IPS-11a (cell line): ENCODE measurements around the gene RNF31.
A peak's percentile ranks its signal among the peaks of the same experiment; 100 is the strongest.
"Not testable (repeated sequence)": the region's sequence is repeated elsewhere in the genome, so short reads cannot be mapped to it uniquely, and the experiment has no call there.

Experiments used
- H3K4me3 ChIP-seq: one replicate; pipeline ENCODE4 v1.5.1; 2013; ENCODE audit warnings: low read depth, low read length, control low read depth

Gene RNF31

GRCh38 chr14:24146978-24147760 lies at the start of gene RNF31:
Gene RNF31, plus strand, starts transcription at chr14:24147498. Its CDS starts 201 bp downstream, at chr14:24147699.
- peak within 1 kb of the TSS; percentile 94 for H3K4me3 ChIP-seq

- H3K4me3 ChIP-seq = no peak overlapping the region
These were observed 48.9 kb upstream of the RNF31 start for GRCh38 chr14:24098229-24098926.

- H3K4me3 ChIP-seq = no peak overlapping the region
These were observed 48.1 kb upstream of the RNF31 start for GRCh38 chr14:24098927-24099813.

GRCh38 chr14:24100197-24100981 lies 46.9 kb upstream of the RNF31 start:
- no peak overlapping the region for H3K4me3 ChIP-seq

GRCh38 chr14:24100982-24101494 lies 46.3 kb upstream of the RNF31 start:
- H3K4me3 ChIP-seq = no peak overlapping the region

GRCh38 chr14:24102357-24103048 lies 44.8 kb upstream of the RNF31 start:
- no peak overlapping the region for H3K4me3 ChIP-seq

GRCh38 chr14:24103451-24103850 lies 43.8 kb upstream of the RNF31 start:
- no peak overlapping the region for H3K4me3 ChIP-seq

GRCh38 chr14:24105609-24106239 lies 41.6 kb upstream of the RNF31 start:
- not testable (repeated sequence) for H3K4me3 ChIP-seq

- H3K4me3 ChIP-seq = no peak overlapping the region
These were observed 40.5 kb upstream of the RNF31 start for GRCh38 chr14:24106672-24107271.

- no peak overlapping the region for H3K4me3 ChIP-seq
These were observed 38.9 kb upstream of the RNF31 start for GRCh38 chr14:24108336-24108874.

GRCh38 chr14:24110060-24110459 lies 37.2 kb upstream of the RNF31 start:
- no peak overlapping the region for H3K4me3 ChIP-seq

GRCh38 chr14:24110523-24110922 lies 36.8 kb upstream of the RNF31 start:
- no peak overlapping the region for H3K4me3 ChIP-seq

GRCh38 chr14:24113379-24113800 lies 33.9 kb upstream of the RNF31 start:
- H3K4me3 ChIP-seq = peak overlapping the region; percentile 94

GRCh38 chr14:24113801-24114531 lies 33.3 kb upstream of the RNF31 start:
- peak overlapping the region; percentile 94 for H3K4me3 ChIP-seq

GRCh38 chr14:24114532-24115421 lies 32.5 kb upstream of the RNF31 start, which contains the start of the genes DCAF11 and NRL:
Gene DCAF11, plus strand, starts transcription at chr14:24114777. Its CDS starts 818 bp downstream, at chr14:24115595.
Gene NRL, minus strand, starts transcription at chr14:24114949. Its CDS starts 32,101 bp downstream, at chr14:24082848.
- peak within 1 kb of the TSS; percentile 94 for H3K4me3 ChIP-seq

- H3K4me3 ChIP-seq = peak overlapping the region; percentile 94
These were observed 31.7 kb upstream of the RNF31 start for GRCh38 chr14:24115422-24116127.
